HEK293 (cell line): Measurements from ENCODE around the gene UBE2C.
A peak's percentile ranks its signal among the peaks of the same experiment; 100 is the strongest.

Experiments
- CTCF ChIA-PET: fragments of 350-600 bp; formaldehyde crosslinking; extraction: SDS; loops from one replicate; lab custom pipeline; 2021; ENCODE audit warnings: antibody characterized with exemption; lab: Yijun Ruan, JAX
- POLR2A ChIA-PET: fragments of 300-600 bp; formaldehyde crosslinking; extraction: SDS; loops from one replicate; lab custom pipeline; 2020; ENCODE audit warnings: antibody characterized with exemption, inconsistent platforms; lab: Yijun Ruan, JAX
- H3K27ac ChIP-seq: fragments of 200-500 bp; sonication (Bioruptor generic); 2 replicates; pipeline ENCODE4 v1.5.1; 2014; ENCODE audit warnings: low read depth, low read length, control low read depth, inconsistent platforms; ENCODE audit errors: extremely low read depth
- H3K36me3 ChIP-seq, 2 experiments: fragments of 200-500 bp in 1 of 2; sonication (Bioruptor generic) in 1 of 2; 1 replicate in 1 of 2; 2 replicates in 1 of 2; pipeline ENCODE4 v1.5.1; 2014 to 2017; ENCODE audit warnings: inconsistent platforms in 2 of 2, low read length in 2 of 2; ENCODE audit not compliant: control insufficient read depth in 2 of 2, insufficient read depth in 1 of 2
- H3K4me1 ChIP-seq: fragments of 200-500 bp; sonication (Bioruptor generic); 2 replicates; pipeline ENCODE4 v1.5.1; 2014; ENCODE audit warnings: mild to moderate bottlenecking, low read length, inconsistent platforms; ENCODE audit not compliant: control insufficient read depth, insufficient read depth
- H3K4me3 ChIP-seq: 2 replicates; pipeline ENCODE4 v1.5.1; 2011; ENCODE audit warnings: low read depth, mild to moderate bottlenecking, control low read depth, low read length, moderate library complexity
- H3K9me3 ChIP-seq: fragments of 200-500 bp; sonication (Bioruptor generic); 2 replicates; pipeline ENCODE4 v1.5.1; 2014; ENCODE audit warnings: low read depth, low read length, inconsistent platforms; ENCODE audit not compliant: control insufficient read depth, insufficient read depth
- ELK4 ChIP-seq: IDR thresholded peaks from 2 replicates; pipeline ENCODE4 v1.6.1; 2011; ENCODE audit warnings: mild to moderate bottlenecking, low read depth, low read length, borderline replicate concordance
- KLF1 ChIP-seq: fragments of 450-650 bp; formaldehyde crosslinking; IDR thresholded peaks from 2 replicates; pipeline ENCODE4 v1.5.1; 2016; ENCODE audit warnings: missing biosample characterization, missing genetic modification characterization
- KLF8 ChIP-seq: fragments of 450-650 bp; formaldehyde crosslinking; IDR thresholded peaks from 2 replicates; pipeline ENCODE4 v1.5.1; 2016; ENCODE audit warnings: missing biosample characterization, missing genetic modification characterization
- KLF9 ChIP-seq: fragments of 450-650 bp; formaldehyde crosslinking; IDR thresholded peaks from 2 replicates; pipeline ENCODE4 v1.5.1; 2016; ENCODE audit warnings: missing biosample characterization, missing genetic modification characterization, low read depth
- OSR2 ChIP-seq: fragments of 450-650 bp; formaldehyde crosslinking; IDR thresholded peaks from 2 replicates; pipeline ENCODE4 v1.5.1; 2016; ENCODE audit warnings: missing biosample characterization, missing genetic modification characterization
- PRDM6 ChIP-seq: fragments of 450-650 bp; formaldehyde crosslinking; IDR thresholded peaks from 2 replicates; pipeline ENCODE4 v1.5.1; 2017; ENCODE audit warnings: missing biosample characterization, missing genetic modification characterization
- REST ChIP-seq: fragments of 450-650 bp; formaldehyde crosslinking; IDR thresholded peaks from 2 replicates; pipeline ENCODE4 v1.5.1; 2016; ENCODE audit warnings: missing biosample characterization, missing genetic modification characterization
- SP7 ChIP-seq: fragments of 450-650 bp; formaldehyde crosslinking; IDR thresholded peaks from 2 replicates; pipeline ENCODE4 v1.5.1; 2016; ENCODE audit warnings: missing biosample characterization, missing genetic modification characterization
- YY1 ChIP-seq: fragments of 450-650 bp; formaldehyde crosslinking; IDR thresholded peaks from 2 replicates; pipeline ENCODE4 v1.5.1; 2018; ENCODE audit warnings: missing biosample characterization, missing genetic modification characterization
- ZBTB10 ChIP-seq: fragments of 450-650 bp; formaldehyde crosslinking; IDR thresholded peaks from 2 replicates; pipeline ENCODE4 v1.5.1; 2016; ENCODE audit warnings: missing biosample characterization, missing genetic modification characterization
- ZBTB48 ChIP-seq: fragments of 450-650 bp; formaldehyde crosslinking; IDR thresholded peaks from 2 replicates; pipeline ENCODE4 v1.5.1; 2016; ENCODE audit warnings: missing biosample characterization, missing genetic modification characterization
- ZIC2 ChIP-seq: fragments of 450-650 bp; formaldehyde crosslinking; IDR thresholded peaks from 2 replicates; pipeline ENCODE4 v1.5.1; 2016; ENCODE audit warnings: missing biosample characterization, missing genetic modification characterization
- ZNF174 ChIP-seq: fragments of 450-650 bp; formaldehyde crosslinking; IDR thresholded peaks from 2 replicates; pipeline ENCODE4 v1.5.0; 2017; ENCODE audit warnings: missing biosample characterization, mild to moderate bottlenecking, missing genetic modification characterization
- ZNF394 ChIP-seq: fragments of 450-650 bp; formaldehyde crosslinking; IDR thresholded peaks from 2 replicates; pipeline ENCODE4 v1.5.1; 2016; ENCODE audit warnings: missing biosample characterization, missing genetic modification characterization, mild to moderate bottlenecking, moderate library complexity, borderline replicate concordance
- ZNF48 ChIP-seq: fragments of 450-650 bp; formaldehyde crosslinking; IDR thresholded peaks from 2 replicates; pipeline ENCODE4 v1.5.1; 2016; ENCODE audit warnings: missing biosample characterization, missing genetic modification characterization
- ZNF510 ChIP-seq: fragments of 450-650 bp; formaldehyde crosslinking; IDR thresholded peaks from 2 replicates; pipeline ENCODE4 v1.5.1; 2018; ENCODE audit warnings: mild to moderate bottlenecking, missing genetic modification characterization, missing biosample characterization; ENCODE audit not compliant: insufficient replicate concordance
- ZNF561 ChIP-seq: fragments of 450-650 bp; IDR thresholded peaks from 2 replicates; pipeline ENCODE4 v1.5.1; 2018; ENCODE audit warnings: missing biosample characterization, missing genetic modification characterization, borderline replicate concordance
- ZNF658 ChIP-seq: fragments of 450-650 bp; formaldehyde crosslinking; IDR thresholded peaks from 2 replicates; pipeline ENCODE4; 2016; ENCODE audit warnings: missing biosample characterization, missing genetic modification characterization
- ZSCAN30 ChIP-seq: fragments of 450-650 bp; IDR thresholded peaks from 2 replicates; pipeline ENCODE4 v1.5.1; 2018; ENCODE audit warnings: missing biosample characterization, mild to moderate bottlenecking, missing genetic modification characterization, moderate library complexity
- TF ChIP-seq, protein P1 (sequence below): fragments of 450-650 bp; formaldehyde crosslinking; IDR thresholded peaks from 2 replicates; pipeline ENCODE4 v1.5.1; 2016; ENCODE audit warnings: missing biosample characterization, missing genetic modification characterization

Gene UBE2C

DNA sequence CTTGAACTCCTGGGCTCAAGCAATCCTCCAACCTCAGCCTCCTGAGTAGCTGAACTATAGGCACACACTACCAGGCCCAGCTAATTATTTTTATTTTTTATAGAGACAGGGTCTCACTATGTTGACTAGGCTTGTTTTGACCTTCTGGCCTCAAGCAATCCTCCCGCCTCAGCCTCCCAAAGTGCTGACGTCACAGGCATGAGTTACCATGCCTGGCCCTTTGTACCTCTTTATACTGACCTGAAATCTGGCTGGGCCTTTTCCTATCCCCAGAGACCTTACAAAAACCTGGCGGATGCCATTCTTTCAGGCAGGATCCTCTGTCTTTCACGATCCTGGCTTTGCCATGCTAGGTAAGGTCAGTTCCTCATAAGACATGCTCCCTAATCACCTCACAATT lies 32.3 kb upstream of the UBE2C start:
- no peaks in the 10 kb centered on the region for H3K36me3 ChIP-seq
- TF ChIP-seq ZNF48 (no peak), KLF9 (tag by site-specific recombination) (no peak), ZNF510 (no peak), ZBTB10 (tag by site-specific recombination) (no peak), KLF1 (tag by site-specific recombination) (no peak)
- peaks cover 17% of the 10 kb centered on the region for H3K4me1 ChIP-seq
- no peak overlapping the region for H3K4me3 ChIP-seq
- ChIA-PET POLR2A (interaction anchor here (0.6 to 1.7 kb wide), 5 partner anchors 12 to 432 kb away, joined by 3 to 7 read pairs (median 3); partner anchors contain the start of genes DNTTIP1, SDC4 and WFDC3), CTCF (interaction anchor here (0.9 to 2.3 kb wide), 2 partner anchors 9 to 15 kb away, joined by 4 to 20 read pairs; no protein-coding TSS in a partner anchor)
- peak overlapping the region; percentile 2; the same call in 1 of the 2 replicates for H3K27ac ChIP-seq
- H3K9me3 ChIP-seq: no peaks in the 10 kb centered on the region

- Histone ChIP-seq H3K36me3 (no peaks in the 10 kb centered on the region), H3K4me3 (no peak overlapping the region), H3K27ac (peak overlapping the region; percentile 44), H3K4me1 (peaks cover 17% of the 10 kb centered on the region), H3K9me3 (no peaks in the 10 kb centered on the region)
- CTCF ChIA-PET: interaction anchor here (0.7 to 2.3 kb wide), 2 partner anchors 10 to 825 kb away, joined by 5 to 20 read pairs; no protein-coding TSS in a partner anchor
- POLR2A ChIA-PET: interaction anchor here (1.0 kb wide), 2 partner anchors 10 to 34 kb away, joined by 3 to 5 read pairs; partner anchors contain the start of genes DNTTIP1 and WFDC3
- TF ChIP-seq ZNF394 (tag by site-specific recombination) (0 out of 2 replicates have a peak, but pooled peaks have one; percentile 12), REST (tag by site-specific recombination) (peak; percentile 67), ZNF174 (no peak), ZNF658 (tag by site-specific recombination) (no peak), KLF8 (tag by site-specific recombination) (0 out of 2 replicates have a peak, but pooled peaks have one; percentile 13), SP7 (tag by site-specific recombination) (peak; percentile 71), ZSCAN30 (tag by site-specific recombination) (no peak), ZNF561 (no peak), YY1 (no peak), PRDM6 (tag by site-specific recombination) (peak; percentile 42), ZBTB48 (peak; percentile 56; the same call in 1 of the 2 replicates), ZIC2 (tag by site-specific recombination) (peak; percentile 77), OSR2 (tag by site-specific recombination) (peak; percentile 49; the same call in 1 of the 2 replicates), ELK4 (no peak)
- TF ChIP-seq, protein P1, sequence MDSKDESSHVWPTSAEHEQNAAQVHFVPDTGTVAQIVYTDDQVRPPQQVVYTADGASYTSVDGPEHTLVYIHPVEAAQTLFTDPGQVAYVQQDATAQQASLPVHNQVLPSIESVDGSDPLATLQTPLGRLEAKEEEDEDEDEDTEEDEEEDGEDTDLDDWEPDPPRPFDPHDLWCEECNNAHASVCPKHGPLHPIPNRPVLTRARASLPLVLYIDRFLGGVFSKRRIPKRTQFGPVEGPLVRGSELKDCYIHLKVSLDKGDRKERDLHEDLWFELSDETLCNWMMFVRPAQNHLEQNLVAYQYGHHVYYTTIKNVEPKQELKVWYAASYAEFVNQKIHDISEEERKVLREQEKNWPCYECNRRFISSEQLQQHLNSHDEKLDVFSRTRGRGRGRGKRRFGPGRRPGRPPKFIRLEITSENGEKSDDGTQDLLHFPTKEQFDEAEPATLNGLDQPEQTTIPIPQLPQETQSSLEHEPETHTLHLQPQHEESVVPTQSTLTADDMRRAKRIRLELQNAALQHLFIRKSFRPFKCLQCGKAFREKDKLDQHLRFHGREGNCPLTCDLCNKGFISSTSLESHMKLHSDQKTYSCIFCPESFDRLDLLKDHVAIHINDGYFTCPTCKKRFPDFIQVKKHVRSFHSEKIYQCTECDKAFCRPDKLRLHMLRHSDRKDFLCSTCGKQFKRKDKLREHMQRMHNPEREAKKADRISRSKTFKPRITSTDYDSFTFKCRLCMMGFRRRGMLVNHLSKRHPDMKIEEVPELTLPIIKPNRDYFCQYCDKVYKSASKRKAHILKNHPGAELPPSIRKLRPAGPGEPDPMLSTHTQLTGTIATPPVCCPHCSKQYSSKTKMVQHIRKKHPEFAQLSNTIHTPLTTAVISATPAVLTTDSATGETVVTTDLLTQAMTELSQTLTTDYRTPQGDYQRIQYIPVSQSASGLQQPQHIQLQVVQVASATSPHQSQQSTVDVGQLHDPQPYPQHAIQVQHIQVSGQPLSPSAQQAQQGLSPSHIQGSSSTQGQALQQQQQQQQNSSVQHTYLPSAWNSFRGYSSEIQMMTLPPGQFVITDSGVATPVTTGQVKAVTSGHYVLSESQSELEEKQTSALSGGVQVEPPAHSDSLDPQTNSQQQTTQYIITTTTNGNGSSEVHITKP: peak; percentile 89
Measured at GRCh38 chr20:45781391-45781931, 31.0 kb upstream of the UBE2C start.
